ENCODE measurements around the gene SYT15B.
"Not testable (repeated sequence)": the region's sequence is repeated elsewhere in the genome, so short reads cannot be mapped to it uniquely, and the experiment has no call there.

DNA sequence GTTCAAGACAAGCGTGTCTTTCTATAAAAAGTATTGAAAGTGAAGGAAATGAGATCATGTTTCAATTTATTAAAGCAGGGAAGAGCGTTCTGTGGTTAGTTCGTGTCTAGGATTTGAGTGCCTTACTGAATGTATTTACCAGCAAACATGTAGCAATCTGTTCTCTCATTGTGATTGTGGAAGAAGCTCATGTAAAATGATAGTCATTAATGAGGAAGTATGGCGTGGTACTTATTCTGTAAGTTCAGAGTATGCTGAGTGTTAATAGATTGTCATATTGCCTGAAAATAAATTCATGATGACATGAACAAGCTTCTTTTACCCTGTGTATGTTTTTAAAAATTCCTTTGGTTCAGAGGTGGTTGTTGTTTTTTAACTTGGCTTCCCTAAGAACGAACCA lies 32.5 kb downstream of the SYT15B start:
- TF ChIP-seq, protein P1, sequence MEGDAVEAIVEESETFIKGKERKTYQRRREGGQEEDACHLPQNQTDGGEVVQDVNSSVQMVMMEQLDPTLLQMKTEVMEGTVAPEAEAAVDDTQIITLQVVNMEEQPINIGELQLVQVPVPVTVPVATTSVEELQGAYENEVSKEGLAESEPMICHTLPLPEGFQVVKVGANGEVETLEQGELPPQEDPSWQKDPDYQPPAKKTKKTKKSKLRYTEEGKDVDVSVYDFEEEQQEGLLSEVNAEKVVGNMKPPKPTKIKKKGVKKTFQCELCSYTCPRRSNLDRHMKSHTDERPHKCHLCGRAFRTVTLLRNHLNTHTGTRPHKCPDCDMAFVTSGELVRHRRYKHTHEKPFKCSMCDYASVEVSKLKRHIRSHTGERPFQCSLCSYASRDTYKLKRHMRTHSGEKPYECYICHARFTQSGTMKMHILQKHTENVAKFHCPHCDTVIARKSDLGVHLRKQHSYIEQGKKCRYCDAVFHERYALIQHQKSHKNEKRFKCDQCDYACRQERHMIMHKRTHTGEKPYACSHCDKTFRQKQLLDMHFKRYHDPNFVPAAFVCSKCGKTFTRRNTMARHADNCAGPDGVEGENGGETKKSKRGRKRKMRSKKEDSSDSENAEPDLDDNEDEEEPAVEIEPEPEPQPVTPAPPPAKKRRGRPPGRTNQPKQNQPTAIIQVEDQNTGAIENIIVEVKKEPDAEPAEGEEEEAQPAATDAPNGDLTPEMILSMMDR (IDR thresholded peaks at IDR 0.05; ENCODE audit: low read depth, low read length) = not testable (repeated sequence)
- not testable (repeated sequence) for TF ChIP-seq EZH2phosphoT487 (IDR thresholded peaks at IDR 0.05; ENCODE audit: low read depth)

All from OCI-LY3 (cell line).